HG02943 (cell line): Measurements from ENCODE around the gene VSIG10.

Experiments
- ATAC-seq: cut with Tn5 transposase; IDR thresholded peaks from one replicate; pipeline ENCODE4 v1.9.1; 2021; ENCODE audit warnings: mild to moderate bottlenecking, low read depth, moderate library complexity; ENCODE audit not compliant: unreplicated experiment

The VSIG10 gene

DNA sequence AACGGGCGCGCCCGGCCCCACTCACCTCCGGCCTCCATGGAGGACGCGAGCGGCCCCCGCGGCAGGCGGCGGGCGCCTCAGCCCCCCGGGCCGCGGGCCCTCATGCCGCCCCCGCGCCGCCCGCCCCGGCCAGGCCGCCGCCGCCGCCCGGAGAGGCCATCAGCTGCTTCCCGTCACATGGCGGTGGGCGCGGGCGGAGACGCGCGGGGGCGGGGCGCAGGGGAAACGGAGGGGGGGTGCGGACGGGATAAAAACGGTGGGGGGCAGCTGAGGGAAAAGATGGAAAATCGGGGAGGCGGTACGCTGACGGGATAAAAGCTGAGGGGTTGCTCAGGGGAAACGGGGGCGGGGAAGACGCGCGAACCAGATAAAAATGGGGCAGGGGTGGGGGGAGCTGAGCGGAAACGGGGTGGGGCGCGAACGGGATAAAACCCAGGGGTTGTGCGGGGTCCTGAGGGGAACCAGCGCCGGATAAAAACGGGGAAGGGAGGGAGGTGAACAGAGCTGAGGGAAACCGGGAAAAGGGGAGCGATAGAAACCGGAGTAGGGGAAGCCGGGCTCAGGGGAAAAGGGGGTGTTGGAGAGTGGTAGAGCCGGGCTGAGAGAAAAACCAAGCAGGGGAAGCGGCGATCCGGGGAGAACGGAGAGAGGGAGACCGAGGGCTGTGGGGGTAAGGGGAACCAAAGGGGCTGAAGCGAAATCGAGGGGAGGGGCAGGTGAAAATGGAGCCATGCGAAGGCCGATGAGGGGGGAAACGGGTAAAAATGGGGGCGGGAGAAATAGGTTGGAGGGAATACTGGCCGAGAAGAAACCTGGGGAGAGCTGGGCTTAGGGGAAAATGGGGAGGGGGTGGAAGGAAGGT, 42.6 kb downstream of the VSIG10 start, which contains the start of gene WSB2:
Gene WSB2 (minus strand): TSS at position 169 of the 862 bp plus-strand sequence. CDS start 131 bp downstream, at position 38.
- no peak for ATAC-seq

DNA sequence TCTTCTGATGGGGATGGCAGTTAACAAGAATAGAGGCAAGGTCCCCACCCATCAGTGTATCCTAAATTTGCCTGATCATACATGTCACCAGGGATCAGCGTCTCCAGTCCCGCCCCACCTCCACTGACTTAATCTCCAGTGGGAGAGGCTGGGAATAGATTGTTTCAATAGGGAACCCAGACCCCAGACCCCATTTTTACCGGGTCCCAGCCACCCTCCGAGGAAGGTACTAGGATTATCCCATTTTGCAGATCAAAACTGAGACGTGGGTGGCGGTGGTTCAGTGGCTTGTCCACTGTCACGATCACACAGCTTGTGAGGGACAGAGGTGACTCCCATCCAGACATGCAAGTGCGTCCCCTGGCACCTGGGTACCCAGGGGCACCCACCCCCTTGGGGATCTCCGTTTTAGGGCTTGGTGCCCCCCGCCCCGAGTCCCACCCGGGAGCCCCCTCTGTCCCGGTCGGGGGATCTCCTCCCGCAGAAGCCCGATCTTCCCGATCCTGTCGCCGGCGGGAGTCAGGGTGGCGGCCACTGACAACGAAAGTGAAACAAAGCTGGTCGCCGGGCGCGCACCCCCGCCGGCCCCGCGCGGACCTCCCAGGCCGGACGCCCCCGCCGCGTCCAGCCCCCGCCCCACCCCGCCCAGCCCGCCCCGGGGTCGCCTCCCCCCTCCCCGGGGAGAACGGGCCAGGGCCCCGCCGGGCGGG, 43.4 kb downstream of the VSIG10 start:
- no peak for ATAC-seq

- no peak for ATAC-seq
Observed at GRCh38 chr12:118059341-118060191, 44.2 kb downstream of the VSIG10 start.

GRCh38 chr12:118058881-118059280, 44.9 kb downstream of the VSIG10 start:
- ATAC-seq: no peak

DNA sequence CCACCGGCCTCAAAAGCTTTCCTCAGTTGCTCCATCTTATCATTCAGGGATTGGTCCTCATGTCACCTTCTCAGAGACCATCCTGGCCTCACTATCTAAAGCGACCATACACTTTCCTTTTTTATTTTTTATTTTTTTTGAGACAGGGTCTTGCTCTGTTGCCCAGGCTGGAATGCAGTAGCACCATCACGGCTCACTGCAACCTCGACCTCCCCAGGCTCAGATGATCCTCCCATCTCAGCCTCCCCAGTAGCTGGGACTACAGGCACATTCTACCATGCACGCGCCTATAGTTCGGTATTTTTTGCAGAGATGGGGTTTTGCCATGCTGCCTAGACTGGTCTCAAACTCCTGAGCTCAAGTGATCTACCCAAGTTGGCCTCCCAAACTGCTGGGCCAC, 45.6 kb downstream of the VSIG10 start:
- ATAC-seq: no peak

GRCh38 chr12:118055865-118056773, 47.7 kb downstream of the VSIG10 start:
- no peak for ATAC-seq

DNA sequence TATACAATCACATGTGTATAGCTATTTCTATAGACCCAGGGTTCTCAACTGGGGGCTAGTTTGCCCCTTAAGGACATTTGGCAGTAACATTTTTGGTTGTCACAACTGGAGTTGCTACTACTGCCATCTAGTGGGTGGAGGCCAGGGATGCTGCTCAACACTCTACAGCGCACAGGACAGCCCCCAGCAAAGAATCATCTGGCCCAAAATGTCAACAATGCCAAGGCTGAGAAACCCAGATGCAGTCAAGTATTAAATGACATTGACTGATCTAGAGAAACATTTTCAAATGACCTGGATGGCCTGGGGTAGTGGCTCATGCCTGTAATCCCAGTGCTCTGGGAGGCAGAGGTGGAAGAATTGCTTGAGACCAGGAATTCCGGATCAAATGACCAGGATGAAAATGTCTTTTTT, 48.7 kb downstream of the VSIG10 start:
- peak; percentile 85 for ATAC-seq

DNA sequence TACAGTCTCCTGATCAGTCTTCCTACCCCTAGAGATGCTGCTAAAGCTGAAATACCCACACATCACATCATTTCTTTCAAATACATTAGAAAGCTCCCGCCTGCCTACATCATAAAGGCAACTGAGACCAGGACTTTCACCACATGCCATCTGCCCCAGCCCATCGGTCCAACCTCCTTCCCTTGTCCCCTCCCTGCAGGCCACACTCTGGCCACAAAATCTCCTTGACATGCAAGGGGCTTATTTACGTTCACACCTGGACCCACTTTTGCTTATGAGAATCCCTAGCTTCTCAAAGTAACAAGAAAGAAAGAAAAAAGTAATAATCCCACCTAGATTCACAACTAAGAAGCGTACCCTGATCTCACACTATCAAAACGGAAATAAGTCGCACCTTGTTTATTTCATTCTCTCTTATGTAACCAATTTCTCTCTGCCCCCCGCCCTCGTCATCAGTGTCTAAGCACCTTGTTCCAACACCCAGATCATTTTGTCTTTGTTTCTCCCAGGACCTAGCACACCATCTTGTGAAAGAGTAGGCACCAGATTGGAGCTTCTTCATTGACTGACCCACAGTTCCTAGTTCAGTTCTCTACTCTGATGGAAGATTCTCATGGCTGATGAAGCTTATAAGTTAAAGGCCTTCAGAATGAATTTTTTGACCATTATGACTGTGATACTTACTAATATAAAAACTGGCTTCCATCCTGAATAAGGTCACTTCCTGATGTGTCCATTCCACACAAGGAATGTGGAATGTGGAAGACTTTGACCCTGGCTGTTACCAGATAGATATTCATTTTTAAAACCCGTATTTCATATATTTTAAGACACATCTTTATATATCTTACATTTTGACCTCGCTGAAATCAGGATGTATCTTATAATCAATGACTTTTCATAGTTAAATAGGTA, 50.5 kb downstream of the VSIG10 start:
- no peak for ATAC-seq

DNA sequence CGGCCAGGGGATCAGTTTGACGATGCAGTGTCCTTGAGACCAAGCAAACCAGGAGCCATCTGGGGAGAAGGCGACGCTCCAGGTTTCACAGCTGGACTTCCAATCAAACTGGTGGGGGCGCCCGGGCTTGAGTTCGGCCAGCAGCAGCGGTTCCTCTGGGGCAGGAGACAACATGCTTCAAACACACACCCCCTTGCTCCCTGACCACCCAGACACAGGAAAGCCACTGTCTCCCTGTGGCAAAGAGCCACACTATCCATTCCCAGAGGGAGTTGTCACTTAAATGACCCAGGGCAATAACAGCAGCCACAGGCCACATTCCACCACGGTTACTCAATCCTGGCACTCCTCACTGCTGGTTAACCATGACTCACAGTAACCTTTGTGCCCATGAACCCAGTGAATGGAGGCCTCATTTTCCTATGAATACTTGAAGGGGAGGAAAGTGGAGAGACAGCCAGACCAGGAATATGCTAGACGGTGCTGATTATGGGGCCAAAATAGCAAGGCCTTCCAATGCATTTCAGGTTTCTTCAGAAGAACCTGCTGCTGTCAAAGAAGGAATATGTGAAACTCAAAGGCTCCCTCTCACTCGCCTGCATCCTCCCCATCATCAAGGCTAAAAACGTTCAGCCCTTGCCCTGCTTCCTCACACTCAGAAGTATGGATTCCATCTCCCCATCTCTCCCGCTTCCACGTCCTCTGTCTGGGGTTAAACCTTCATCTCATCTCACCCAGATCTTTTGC, 51.3 kb downstream of the VSIG10 start:
- no peak for ATAC-seq

DNA sequence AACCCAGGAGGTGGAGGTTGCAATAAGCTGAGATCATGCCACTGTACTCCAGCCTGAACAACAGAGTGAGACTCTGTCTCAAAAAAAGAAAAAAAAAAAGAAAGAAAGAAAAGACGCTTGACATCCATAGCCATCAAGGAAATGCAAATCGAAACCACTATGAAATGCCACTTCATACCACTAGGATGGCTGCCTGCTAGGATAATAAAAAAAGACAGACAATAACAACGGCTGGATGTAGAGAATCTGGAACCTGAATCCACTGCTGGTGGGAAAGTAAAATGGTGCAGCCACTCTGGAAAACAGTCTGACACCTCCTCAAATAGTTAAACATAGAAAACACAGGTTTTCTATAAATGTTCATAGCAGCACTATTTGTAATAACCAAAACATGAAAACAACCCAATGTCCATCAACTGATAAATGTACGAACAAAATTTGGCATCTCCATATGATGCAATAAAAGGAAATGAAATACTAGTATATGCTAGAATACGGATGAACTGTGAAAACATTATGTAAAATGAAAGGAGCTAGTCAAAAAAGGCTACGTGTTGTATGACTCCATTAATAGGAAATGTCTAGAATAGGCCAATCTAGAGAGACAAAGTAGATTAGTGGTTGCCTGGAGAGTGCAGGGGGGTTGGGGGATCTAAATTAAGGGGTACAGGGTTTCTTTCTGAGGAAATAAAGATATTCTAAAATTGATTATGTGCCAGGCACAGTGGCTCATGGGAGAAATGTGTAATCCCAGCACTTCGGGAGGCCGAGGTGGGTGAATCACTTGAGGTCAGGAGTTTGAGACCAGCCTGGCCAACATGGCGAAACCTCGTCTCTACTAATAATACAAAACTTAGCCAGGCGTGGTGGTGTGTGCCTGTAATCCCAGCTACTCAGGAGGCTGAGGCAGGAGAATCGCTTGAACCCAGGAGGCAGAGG, 52.6 kb downstream of the VSIG10 start:
- ATAC-seq: no peak

DNA sequence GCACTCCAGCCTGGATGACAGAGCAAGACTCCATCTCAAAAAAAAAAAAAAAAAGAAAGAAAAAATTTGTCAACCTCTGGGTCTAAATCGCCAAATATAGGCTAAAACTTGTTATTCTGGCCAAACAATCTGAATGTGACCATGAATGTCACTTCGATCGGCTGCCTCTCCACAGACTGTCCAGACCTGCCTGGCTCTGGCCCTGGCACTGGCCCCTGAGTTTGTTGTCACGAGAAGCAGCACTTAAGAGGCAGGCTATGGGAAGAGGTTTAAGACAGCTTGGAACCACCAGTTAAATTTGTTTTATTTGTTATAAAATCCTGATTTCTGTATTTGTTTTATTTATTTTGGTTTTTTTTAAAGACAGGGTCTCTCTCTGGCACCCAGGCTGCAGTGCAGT, 57.4 kb downstream of the VSIG10 start:
- no peak for ATAC-seq

DNA sequence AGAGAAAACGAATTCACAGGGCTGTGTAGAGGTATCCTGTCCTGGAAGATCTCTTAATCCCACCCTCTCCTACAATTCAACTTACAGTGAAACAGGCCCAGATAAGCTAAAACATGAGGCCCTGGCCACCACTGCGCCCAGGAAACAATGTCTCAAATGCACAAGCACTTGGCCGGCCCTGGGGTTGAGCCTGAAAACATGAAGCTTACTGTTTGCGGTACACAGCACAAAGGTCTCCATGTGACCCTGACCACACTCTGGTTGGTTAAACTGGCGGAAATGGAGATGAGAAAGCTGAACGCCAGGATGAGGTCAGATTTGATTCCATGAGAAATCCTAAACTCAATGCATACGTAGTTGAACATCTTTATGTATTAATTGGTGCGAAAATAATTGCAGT, 59.2 kb downstream of the VSIG10 start:
- ATAC-seq: no peak

DNA sequence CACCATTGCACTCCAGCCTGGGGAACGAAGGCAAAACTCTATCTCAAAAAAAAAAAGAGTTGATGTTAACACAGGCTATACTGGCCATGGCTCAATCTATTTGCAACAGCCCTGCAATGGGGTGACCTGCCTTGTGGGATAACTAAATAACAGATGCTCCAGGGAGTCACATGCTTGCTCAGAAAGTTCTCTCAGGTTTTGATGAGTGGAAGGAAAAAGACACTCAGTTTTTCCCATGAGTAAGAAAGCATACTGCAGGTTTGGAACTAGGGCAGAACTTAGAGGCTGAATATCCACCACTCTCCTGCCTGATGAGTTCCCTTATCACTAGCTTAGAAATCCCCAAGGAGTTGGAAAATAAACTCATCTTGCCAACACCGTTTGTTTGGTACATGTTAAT, 59.7 kb downstream of the VSIG10 start:
- ATAC-seq: no peak

DNA sequence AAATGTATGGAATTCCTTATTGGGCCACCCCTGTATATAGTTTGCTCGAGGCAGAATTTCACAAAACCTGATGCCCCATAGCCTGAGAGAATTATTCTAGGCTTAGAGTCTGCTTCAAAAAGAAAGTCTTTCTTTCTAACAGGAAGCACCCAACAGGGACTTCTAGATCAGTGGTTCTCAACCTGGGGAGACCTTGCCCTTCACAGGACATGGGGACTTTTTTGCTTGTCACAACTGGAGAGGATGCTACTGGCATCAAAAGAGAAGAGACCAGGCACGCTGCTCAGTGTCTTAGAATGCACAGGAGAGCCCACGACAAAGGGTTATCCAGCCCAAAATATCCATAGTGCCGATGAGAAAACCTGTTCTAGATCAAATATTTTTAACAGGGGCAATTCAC, 61.7 kb downstream of the VSIG10 start:
- ATAC-seq: no peak

DNA sequence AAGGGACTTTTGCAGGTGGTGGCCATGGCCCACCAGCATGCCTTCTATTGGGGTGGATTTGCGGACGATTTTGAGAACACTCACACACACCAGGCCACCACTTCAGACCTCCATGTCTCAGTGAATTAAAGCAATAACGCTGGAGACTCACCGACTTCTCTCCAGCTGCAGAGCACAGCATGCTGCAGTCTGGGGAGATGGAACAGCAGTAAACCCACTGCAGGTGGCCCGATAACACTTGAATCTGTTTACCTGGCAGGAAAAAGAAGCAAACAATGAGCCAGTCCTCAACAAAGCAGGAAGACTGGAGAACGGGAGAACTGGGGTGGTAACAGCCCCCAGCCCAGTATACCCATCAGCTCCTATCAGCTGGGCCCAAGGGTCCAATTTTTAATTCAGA, 65.7 kb downstream of the VSIG10 start:
- no peak for ATAC-seq

DNA sequence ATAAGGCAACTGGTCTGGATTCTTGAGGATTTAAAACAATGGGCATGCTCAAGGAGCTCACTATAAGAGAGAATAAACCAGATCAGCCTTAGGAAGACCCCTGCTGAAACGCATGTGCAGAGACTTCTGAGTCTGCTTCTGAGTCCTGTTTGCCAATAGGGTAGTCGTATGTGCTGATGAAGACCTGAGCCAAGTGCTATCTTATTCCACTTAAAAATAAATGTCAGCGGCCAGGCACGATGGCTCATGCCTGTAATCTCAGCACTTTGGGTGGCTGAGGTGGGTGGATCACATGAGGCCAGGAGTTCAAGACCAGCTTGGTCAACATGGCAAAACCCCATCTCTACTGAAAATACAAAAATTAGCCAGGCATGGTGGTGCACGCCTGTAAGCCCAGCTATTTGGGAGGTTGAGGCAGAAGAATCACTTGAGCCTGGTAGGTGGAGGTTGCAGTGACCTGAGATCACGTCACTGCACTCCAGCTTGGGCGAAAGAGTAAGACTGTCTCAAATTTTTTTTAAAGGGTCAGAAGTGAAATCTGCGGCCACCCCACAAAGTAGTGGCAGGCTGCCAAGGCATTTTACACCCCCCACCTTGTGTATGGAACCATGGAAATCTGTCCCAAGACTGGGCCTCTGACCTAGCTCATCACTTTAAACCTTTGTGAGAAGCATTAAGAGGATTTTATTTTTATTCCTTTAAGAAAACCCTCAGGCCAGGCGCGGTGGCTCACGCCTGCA, 67.0 kb downstream of the VSIG10 start:
- ATAC-seq: no peak
